Gastroesophageal sphincter (tissue), 3 donors: ENCODE results near the gene OTOG.

ENCODE experiments used
- EP300 ChIP-seq: sonication (generic); formaldehyde crosslinking; IDR thresholded peaks from one replicate; pipeline ENCODE4 v1.6.1; 2017; ENCODE audit warnings: antibody characterized with exemption, mild to moderate bottlenecking
- POLR2A ChIP-seq, 2 donors: fragments of 450-650 bp; IDR thresholded peaks; one replicate each; pipeline ENCODE4 v1.6.1; 2017; ENCODE audit warnings: antibody characterized with exemption in 2 of 2, mild to moderate bottlenecking in 2 of 2, moderate library complexity in 1 of 2
- POLR2AphosphoS5 ChIP-seq: sonication (generic); formaldehyde crosslinking; IDR thresholded peaks from one replicate; pipeline ENCODE4 v1.6.1; 2017; ENCODE audit warnings: antibody characterized with exemption
- TF ChIP-seq, protein P1 (sequence below), 4 experiments: fragments of 200-600 bp in 2 of 4; fragments of 450-650 bp in 2 of 4; sonication (generic) in 1 of 4; IDR thresholded peaks; one replicate each; pipeline ENCODE4 v1.5.1; 2017 to 2019; ENCODE audit warnings: antibody characterized with exemption in 4 of 4, mild to moderate bottlenecking in 2 of 4, moderate library complexity in 2 of 4

DNA sequence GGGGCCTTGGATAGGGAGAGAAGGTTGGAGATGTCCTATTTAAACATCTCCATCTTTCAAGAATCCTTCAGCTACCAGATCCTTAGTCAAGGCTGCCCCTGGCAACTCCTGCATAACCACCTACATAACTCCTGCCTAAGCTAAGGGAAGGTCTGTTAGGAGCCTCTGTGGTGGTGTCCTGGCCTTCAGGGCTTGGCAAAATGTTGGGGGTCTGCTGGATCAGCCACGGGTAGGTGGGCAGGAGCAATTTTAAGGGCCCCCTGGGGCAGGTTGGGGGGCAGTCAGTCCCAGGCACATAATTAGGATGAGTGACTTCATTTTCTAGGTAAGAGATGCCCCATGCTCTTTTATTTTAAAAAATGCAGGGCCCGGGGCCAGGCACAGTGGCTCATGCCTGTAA is 28.7 kb upstream of the OTOG start:
- TF ChIP-seq, protein P1, sequence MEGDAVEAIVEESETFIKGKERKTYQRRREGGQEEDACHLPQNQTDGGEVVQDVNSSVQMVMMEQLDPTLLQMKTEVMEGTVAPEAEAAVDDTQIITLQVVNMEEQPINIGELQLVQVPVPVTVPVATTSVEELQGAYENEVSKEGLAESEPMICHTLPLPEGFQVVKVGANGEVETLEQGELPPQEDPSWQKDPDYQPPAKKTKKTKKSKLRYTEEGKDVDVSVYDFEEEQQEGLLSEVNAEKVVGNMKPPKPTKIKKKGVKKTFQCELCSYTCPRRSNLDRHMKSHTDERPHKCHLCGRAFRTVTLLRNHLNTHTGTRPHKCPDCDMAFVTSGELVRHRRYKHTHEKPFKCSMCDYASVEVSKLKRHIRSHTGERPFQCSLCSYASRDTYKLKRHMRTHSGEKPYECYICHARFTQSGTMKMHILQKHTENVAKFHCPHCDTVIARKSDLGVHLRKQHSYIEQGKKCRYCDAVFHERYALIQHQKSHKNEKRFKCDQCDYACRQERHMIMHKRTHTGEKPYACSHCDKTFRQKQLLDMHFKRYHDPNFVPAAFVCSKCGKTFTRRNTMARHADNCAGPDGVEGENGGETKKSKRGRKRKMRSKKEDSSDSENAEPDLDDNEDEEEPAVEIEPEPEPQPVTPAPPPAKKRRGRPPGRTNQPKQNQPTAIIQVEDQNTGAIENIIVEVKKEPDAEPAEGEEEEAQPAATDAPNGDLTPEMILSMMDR (IDR thresholded peaks at IDR 0.05): no peak
- TF ChIP-seq POLR2AphosphoS5: no peak
- no peak for TF ChIP-seq POLR2A (IDR thresholded peaks at IDR 0.05)
- TF ChIP-seq EP300: no peak
